Gastroesophageal sphincter (tissue), 3 donors: Measurements from ENCODE around the gene KLHL30.

ENCODE experiments used
- POLR2A ChIP-seq, 2 donors: fragments of 450-650 bp; IDR thresholded peaks; one replicate each; pipeline ENCODE4 v1.6.1; 2017; ENCODE audit warnings: antibody characterized with exemption in 2 of 2, mild to moderate bottlenecking in 2 of 2, moderate library complexity in 1 of 2
- TF ChIP-seq, protein P1 (sequence below), 4 experiments: fragments of 200-600 bp in 2 of 4; fragments of 450-650 bp in 2 of 4; sonication (generic) in 1 of 4; IDR thresholded peaks; one replicate each; pipeline ENCODE4 v1.5.1; 2017 to 2019; ENCODE audit warnings: antibody characterized with exemption in 4 of 4, mild to moderate bottlenecking in 2 of 4, moderate library complexity in 2 of 4

- TF ChIP-seq, protein P1, sequence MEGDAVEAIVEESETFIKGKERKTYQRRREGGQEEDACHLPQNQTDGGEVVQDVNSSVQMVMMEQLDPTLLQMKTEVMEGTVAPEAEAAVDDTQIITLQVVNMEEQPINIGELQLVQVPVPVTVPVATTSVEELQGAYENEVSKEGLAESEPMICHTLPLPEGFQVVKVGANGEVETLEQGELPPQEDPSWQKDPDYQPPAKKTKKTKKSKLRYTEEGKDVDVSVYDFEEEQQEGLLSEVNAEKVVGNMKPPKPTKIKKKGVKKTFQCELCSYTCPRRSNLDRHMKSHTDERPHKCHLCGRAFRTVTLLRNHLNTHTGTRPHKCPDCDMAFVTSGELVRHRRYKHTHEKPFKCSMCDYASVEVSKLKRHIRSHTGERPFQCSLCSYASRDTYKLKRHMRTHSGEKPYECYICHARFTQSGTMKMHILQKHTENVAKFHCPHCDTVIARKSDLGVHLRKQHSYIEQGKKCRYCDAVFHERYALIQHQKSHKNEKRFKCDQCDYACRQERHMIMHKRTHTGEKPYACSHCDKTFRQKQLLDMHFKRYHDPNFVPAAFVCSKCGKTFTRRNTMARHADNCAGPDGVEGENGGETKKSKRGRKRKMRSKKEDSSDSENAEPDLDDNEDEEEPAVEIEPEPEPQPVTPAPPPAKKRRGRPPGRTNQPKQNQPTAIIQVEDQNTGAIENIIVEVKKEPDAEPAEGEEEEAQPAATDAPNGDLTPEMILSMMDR (IDR thresholded peaks at IDR 0.05): no peak
- TF ChIP-seq POLR2A (IDR thresholded peaks at IDR 0.05): no peak
These were observed 42.0 kb upstream of the KLHL30 start for GRCh38 chr2:238096311-238097011.
